ENCODE measurements around the gene SIRT2. TPM values are rescaled to one million over a fixed set of nuclear protein-coding genes. Genes with fewer than 3 reads are reported as not detected.
A peak's percentile ranks its signal among the peaks of the same experiment; 100 is the strongest.

SIRT2 gene
- total and polyA plus RNA-seq, 2 of the 13 experiments (the other 11 are each of a cell fraction or from before 2014, with no cell fraction given): 22.3 to 26.1 TPM

DNA sequence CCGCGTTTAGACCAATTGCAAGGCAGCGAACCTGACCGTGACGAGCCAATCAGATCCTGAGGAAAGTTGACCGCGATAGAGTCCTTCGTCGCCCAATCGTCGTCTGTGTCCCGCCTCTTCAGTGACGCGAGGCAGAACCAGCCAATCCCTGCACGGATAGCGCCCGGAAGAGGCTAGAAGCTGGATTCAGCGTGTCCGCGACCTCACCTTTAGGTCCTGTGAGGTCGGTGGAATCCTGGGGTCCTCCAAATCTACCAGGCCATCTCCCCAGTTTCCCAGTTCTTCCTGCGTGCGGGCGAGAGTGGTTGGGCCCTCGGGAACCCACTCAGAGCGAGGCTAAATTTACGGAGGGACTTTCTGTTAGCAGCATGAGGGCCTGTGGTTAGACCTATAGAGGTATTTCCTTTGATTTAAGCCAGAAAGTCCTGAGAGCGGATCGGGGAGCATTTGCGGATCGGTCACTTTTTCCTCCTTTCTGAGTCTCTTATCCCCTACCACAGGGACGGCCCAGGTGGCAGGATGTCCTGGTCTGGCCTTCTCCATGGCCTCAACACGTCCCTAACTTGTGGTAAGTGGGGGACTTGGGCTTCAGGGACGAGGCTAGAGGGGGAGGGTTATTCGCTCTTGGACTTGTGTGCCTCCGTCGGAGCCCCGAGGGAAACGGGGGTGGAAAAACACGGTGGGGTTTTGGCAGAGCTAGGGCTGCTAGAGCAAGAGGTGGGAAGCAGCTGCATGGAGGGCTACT lies 31.5 kb upstream of the SIRT2 start, which contains the start of gene MRPS12 (continued):
- TF ChIP-seq, protein P1, sequence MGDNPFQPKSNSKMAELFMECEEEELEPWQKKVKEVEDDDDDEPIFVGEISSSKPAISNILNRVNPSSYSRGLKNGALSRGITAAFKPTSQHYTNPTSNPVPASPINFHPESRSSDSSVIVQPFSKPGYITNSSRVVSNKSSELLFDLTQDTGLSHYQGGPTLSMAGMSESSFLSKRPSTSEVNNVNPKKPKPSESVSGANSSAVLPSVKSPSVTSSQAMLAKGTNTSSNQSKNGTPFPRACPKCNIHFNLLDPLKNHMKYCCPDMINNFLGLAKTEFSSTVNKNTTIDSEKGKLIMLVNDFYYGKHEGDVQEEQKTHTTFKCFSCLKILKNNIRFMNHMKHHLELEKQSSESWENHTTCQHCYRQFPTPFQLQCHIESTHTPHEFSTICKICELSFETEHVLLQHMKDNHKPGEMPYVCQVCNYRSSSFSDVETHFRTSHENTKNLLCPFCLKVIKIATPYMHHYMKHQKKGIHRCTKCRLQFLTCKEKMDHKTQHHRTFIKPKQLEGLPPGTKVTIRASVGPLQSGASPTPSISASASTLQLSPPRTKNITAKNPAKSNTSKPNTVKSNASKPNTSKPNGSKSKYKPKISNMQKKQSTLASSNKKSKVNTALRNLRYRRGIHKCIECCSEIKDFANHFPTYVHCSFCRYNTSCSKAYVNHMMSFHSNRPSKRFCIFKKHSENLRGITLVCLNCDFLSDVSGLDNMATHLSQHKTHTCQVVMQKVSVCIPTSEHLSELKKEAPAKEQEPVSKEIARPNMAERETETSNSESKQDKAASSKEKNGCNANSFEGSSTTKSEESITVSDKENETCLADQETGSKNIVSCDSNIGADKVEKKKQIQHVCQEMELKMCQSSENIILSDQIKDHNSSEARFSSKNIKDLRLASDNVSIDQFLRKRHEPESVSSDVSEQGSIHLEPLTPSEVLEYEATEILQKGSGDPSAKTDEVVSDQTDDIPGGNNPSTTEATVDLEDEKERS (CRISPR knock-in tag; IDR thresholded peaks at IDR 0.05): peak; percentile 27; the same call in 1 of the 2 replicates
- TF ChIP-seq ERF (CRISPR knock-in tag; IDR thresholded peaks at IDR 0.05): 0 out of 2 replicates have a peak, but pooled peaks have one; percentile 38
- TF ChIP-seq KLF16 (CRISPR knock-in tag; IDR thresholded peaks at IDR 0.05): no peak
- peak; percentile 75; the same call in 1 of the 2 replicates for TF ChIP-seq ZMAT3 (CRISPR knock-in tag; conservative IDR thresholded peaks at IDR 0.05)
- TF ChIP-seq EEA1 (CRISPR knock-in tag; IDR thresholded peaks at IDR 0.05; ENCODE audit: borderline replicate concordance): 0 out of 2 replicates have a peak, but pooled peaks have one; percentile 15
- TF ChIP-seq ZBTB49 (CRISPR knock-in tag; IDR thresholded peaks at IDR 0.05; ENCODE audit: borderline replicate concordance): no peak
- 0 out of 2 replicates have a peak, but pooled peaks have one; percentile 25 for TF ChIP-seq ZZZ3 (CRISPR knock-in tag; IDR thresholded peaks at IDR 0.05; ENCODE audit: borderline replicate concordance)
- peak; percentile 20; the same call in 1 of the 2 replicates for TF ChIP-seq ZNF501 (CRISPR knock-in tag; IDR thresholded peaks at IDR 0.05)
- no peak for TF ChIP-seq DR1 (CRISPR knock-in tag; IDR thresholded peaks at IDR 0.05)
- TF ChIP-seq, protein P2, sequence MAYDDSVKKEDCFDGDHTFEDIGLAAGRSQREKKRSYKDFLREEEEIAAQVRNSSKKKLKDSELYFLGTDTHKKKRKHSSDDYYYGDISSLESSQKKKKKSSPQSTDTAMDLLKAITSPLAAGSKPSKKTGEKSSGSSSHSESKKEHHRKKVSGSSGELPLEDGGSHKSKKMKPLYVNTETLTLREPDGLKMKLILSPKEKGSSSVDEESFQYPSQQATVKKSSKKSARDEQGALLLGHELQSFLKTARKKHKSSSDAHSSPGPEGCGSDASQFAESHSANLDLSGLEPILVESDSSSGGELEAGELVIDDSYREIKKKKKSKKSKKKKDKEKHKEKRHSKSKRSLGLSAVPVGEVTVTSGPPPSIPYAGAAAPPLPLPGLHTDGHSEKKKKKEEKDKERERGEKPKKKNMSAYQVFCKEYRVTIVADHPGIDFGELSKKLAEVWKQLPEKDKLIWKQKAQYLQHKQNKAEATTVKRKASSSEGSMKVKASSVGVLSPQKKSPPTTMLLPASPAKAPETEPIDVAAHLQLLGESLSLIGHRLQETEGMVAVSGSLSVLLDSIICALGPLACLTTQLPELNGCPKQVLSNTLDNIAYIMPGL (CRISPR knock-in tag; IDR thresholded peaks at IDR 0.05; ENCODE audit: borderline replicate concordance in 1 of 2, low read depth in 1 of 2): peak in 1 of 2 experiments; percentile 12; a peak in 1 of 4 replicates
- TF ChIP-seq HDAC1 (CRISPR knock-in tag; IDR thresholded peaks at IDR 0.05): 0 out of 2 replicates have a peak, but pooled peaks have one; percentile 16
- no peak; the same call in 1 of the 2 replicates for TF ChIP-seq HOMEZ (CRISPR knock-in tag; IDR thresholded peaks at IDR 0.05; ENCODE audit: low read depth)
- no peak for TF ChIP-seq NR2F1 (CRISPR knock-in tag; IDR thresholded peaks at IDR 0.05)
- no peak for TF ChIP-seq THRA (CRISPR knock-in tag; IDR thresholded peaks at IDR 0.05; ENCODE audit: borderline replicate concordance)
- peak; percentile 38; the same call in 1 of the 2 replicates for TF ChIP-seq MXD1 (CRISPR knock-in tag; IDR thresholded peaks at IDR 0.05)
- 0 out of 2 replicates have a peak, but pooled peaks have one; percentile 18 for TF ChIP-seq POGZ (CRISPR knock-in tag; IDR thresholded peaks at IDR 0.05)

Measured in HepG2 (cell line).